OCI-LY1 (cell line): ENCODE measurements around the gene SLC39A11.

Source experiments
- CTCF ChIP-seq: fragments of 200-600 bp; sonication (generic), shearing (Covaris generic); IDR thresholded peaks from 2 replicates; pipeline ENCODE4 v1.5.1; 2017; ENCODE audit warnings: mild to moderate bottlenecking, antibody characterized with exemption, low read length, moderate library complexity, mixed read lengths
- EZH2 ChIP-seq: fragments of 200-600 bp; sonication (generic), shearing (Covaris generic); IDR thresholded peaks from 2 replicates; pipeline ENCODE4 v1.8.0; 2017; ENCODE audit warnings: borderline replicate concordance, mixed run types, mild to moderate bottlenecking, antibody characterized with exemption, low read length, moderate library complexity, mixed read lengths

- no peak for TF ChIP-seq EZH2
- TF ChIP-seq CTCF: no peak
These were observed 443.8 kb downstream of the SLC39A11 start for GRCh38 chr17:72648702-72649101.
